ENCODE measurements around the gene VIM. TPM values are rescaled to one million over a fixed set of nuclear protein-coding genes. Genes with fewer than 3 reads are reported as not detected.

Gene VIM
- 8,125 and 8,425 TPM in 2 replicates for total RNA-seq

GRCh38 chr10:17228091-17229015 lies at the start of gene VIM:
VIM (plus strand) TSS chr10:17228241; CDS start chr10:17229423, 1,182 bp downstream.

GRCh38 chr10:17200912-17201793 lies 26.9 kb upstream of the VIM start, which contains the start of gene TRDMT1:
TRDMT1 (minus strand) TSS chr10:17201672; CDS start chr10:17201634, 38 bp downstream.

Other genes starting within 250 kb of the VIM start
- gene CUBN, start 98.4 kb upstream of the VIM start, total RNA-seq = under 0.01 and 0.35 TPM in 2 replicates
- gene TRDMT1, start 26.6 kb upstream of the VIM start, total RNA-seq = 2.0 and 6.2 TPM in 2 replicates
- gene ST8SIA6, start 226.4 kb downstream of the VIM start, total RNA-seq = under 0.01 TPM in 1 of 2 replicates, not detected in the other